ENCODE results near the gene THAP7.

THAP7 gene

DNA sequence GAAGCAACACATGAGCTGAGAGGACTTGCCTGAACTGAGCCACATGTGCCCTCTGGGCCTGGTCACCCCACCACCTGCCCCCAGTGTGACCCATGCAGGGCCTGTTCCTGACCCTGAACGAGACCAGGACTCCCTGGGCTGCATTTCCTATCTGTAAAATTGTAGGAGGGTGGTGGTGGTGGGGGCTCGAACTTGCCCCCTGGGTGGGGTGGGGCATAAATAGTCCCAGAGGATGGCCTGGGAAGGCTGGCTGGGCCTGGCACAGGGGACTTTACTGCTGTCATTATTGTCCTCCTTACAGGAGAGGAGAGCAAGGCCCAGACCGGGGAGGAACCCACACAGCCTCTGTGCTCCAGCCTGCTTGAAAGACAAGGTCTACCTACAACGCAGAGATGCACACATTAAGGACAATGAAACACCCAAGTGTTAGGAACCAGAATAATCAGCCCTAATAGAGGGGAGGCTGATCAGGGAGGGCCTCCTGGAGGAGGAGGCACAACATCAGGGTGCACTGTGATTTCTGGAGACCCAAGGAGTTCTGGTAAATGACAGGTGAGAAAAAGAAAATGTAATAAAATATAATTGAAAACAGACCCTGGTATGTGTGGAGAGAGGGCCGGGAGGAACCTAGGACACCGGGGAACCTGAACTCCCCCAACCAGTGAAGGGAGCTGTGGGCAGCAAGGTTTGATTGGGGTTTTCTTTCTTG, 37.7 kb downstream of the THAP7 start:
- no peak for DNase-seq

DNA sequence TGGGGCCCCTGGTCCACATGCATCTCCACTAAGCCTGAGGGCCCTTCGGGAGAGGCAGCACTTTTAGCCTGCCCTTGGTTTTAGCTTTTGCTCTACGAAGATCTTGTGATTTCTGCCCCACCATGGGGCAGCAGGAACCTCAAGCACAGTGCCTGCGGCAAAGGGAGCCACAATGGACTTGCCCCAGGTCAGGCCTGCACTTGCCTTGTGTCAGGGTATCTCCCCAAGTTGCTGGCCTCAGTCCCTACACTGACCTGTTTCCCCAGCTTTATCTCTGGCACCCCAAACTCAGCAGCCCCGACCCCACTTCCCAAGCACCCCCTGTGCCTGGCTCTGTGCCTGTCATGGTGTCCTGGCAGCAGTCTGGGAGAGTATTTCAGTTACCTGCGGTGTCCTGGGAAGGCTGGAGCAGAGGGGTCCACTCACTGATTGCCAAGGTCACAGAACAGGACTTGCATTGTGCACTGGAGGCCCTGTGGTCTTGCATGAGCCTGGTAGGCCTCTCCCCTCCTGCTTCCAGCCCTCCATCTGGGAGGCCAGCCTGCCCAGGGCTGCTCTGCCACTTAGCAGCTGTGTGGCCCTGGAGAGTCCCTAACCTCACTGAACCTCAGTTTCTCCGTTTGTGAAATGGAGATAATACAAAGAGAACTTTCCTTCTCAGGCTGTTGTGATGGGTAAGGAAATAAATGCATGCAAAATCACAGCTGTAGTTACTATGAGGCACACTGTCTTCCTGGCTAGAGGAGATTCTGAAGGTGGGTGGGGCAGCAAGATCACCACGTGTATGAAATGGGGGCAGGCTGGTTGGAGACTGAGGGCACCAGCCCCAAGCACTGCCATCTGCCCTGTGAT, 38.5 kb downstream of the THAP7 start:
- no peak for DNase-seq

DNA sequence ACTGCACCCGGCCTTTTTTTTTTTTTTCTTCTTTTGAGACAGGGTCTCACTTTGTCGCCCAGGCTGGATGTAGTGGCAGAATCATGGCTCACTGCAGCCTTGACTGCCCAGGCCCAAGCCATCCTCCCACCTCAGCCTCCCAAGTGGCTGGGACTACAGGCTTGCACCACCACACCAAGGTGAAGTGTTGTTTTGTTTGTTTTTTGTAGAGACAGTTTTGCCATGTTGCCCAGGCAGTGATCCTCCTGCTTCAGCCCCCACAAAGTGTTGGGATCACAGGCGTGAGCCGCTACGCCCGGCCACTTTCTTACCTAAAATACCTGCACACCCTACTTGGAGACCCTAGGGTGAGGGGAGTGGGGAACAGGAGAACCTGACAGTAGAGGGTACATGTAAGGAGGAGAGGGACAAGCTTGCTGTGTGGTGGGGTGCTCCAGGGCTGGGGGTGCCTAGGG, 39.4 kb downstream of the THAP7 start:
- no peak for DNase-seq

DNA sequence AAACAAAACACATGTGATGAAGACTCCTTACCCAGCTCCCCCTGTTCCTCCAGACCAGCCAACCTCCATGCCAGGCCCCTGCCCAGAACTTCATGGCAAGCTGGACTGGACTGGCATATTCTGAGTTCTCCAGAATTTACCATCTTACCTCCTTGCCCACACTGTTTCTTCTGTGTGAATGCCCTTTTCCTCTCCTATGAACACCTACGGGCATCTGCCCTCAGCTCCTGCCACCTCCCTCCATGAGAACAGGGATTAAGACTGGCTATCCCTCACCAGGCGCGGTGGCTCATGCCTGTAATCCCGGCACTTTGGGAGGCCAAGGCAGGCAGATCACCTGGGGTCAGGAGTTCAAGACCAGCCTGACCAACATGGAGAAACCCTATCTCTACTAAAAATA, 41.3 kb downstream of the THAP7 start:
- DNase-seq: no peak

DNA sequence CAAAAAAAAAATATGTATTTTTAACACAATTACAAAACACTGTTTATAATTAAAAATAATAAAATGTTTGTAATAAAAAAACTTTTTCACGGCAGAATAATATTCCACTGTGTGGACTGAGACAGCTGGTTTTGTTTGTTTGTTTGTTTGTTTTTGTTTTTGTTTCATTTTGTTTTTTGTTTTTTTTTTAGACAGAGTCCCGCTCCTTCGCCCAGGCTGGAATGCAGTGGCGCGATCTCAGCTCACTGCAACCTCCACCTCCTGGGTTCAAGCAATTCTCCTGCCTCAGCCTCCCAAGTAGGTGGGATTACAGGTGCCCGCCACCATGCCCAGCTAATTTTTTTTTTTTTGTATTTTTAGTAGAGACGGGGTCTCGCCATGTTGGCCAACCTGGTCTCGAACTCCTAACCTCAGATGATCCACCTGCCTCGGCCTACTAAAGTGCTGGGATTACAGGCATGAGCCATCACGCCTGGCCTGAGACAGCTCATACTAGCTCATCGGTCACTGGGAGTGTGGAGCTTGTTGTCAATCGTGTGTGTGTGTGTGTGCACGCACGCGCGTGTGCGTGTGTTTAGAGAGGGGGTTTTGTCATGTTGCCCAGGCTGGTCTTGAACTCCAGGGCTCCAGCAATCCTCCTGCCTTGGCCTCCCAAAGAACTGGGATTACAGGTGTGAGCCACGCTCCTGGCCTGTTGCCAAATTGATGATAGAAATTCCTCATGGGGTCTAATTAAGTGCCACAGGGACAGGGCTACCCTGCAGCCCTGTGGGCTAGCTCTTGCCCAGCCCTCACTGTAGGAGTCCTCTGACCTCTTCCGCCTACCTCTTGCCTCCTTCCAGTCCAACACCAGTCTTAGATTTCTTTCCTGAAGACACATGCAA, 42.1 kb downstream of the THAP7 start:
- no peak for DNase-seq

DNA sequence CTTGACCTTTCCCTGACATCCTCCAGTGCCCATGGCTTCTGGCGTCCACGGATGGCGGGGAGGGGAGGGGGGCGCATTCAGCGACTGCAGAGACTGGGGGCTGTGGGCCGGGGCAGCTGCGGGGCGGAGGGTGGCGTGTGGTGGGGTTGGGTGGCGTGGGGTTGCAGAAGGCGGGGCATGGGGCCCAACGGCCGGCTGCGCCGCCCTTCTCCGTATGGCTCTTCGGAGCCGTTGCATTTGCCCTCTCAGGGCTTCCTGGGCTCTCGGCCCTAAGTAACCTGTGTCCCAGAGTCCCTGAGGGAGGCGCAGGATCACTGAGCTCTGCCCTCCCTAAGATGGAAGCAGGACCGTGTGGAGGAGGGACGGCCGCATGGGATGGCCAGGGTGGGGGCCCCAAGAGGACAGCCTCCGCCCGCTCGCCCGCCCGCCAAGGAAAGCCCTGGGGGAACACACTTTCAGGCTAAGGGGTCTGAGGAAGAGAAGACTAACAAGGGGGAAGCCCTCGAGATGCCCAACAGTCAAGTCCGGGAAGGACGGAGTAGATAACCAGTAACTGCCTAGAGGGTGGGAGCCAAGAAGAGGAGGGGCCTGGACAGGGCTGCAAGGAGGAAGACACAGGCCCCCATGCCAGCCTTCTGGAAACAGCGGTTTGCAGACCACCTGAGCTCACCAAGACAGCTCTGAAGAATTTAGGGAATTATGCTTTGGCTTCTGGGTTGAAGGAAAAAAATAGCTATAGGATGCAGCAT, 44.1 kb downstream of the THAP7 start:
- no peak for DNase-seq

DNA sequence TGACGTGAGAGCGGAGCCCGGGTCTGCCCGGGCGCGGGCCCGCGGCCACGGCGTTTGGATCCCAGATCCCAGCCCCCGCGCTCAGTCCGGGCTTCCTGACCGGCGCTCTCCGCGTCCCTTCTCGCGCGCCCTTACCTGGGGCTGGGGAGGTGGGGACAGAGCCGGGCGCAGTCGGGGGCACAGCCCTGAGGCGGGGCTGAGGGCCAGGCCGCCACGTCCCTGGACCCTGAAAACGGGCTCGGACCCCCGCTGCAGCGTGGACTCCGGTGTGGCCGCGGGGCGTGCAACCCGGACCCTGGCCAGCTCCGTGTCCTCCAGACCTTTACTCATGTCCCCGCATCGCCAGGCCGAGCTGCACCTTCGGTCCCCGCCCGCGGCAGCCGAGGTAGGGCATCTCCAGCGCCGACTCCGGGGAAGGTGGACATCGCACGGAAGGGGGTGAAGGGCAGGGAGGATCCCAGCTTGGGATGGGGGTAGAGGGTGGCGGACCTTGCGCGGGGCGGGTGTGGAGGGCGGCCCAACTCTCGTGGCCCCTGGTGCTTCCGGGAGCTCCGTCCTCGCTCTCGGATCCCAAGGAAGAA, 44.7 kb downstream of the THAP7 start:
- no peak for DNase-seq

DNA sequence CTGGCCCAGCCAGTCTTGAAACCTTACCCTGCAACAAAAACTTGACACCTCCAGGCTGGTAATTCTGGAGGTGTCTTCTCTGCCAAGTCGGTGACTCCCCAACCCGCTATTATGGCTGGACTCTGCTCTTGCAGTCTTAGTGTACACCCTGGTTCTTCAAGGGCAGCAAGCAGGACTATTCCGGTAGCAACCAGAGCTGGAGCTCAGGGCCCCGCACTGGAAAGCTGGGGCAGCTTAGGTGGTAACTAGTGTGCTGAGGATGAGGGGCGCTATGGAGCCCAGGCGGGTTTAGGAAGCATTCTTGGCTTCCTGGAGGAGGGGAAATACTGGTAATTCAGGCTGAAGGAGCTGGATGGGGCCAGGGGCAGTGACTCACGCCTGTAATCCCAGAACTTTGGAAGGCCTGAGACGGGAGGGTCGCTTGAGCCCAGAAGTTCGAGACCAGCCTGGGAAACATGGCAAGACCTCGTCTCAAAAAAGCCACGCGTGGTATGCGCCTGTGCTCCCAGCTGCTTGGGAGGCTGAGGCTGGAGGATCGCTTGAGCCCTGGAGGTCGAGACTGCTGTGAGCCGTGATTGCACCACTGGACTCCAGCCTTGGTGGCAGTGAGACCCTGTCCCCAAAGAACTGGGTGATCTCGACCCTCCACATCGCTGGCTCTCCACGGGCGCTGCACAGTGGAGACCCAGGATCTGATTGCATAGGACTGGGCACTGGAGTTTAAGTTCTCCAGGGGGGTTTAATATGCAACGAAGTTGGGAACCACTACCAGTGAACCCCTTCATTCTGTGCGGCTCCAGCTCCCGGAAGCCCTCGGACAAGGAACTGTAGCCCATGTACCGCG, 45.4 kb downstream of the THAP7 start:
- DNase-seq: peak; percentile 32

DNA sequence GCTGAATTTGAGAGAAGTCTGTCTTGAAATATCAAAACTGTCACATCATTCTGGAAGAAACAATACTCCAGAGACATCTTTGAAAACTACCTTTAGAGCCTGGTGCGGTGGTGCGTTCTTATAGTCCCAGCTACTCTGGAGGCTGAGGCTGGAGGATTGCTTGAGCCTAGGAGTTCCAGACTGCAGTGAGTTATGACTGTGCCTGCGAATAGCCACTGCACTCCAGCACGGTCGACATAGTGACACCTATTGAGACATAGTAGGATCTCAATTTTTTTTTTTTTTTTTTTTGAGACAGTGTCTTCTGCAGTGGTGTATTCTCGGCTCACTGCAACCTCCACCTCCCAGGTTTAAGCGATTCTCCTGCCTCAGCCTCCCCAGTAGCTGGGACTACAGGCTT, 46.4 kb downstream of the THAP7 start:
- no peak for DNase-seq

DNA sequence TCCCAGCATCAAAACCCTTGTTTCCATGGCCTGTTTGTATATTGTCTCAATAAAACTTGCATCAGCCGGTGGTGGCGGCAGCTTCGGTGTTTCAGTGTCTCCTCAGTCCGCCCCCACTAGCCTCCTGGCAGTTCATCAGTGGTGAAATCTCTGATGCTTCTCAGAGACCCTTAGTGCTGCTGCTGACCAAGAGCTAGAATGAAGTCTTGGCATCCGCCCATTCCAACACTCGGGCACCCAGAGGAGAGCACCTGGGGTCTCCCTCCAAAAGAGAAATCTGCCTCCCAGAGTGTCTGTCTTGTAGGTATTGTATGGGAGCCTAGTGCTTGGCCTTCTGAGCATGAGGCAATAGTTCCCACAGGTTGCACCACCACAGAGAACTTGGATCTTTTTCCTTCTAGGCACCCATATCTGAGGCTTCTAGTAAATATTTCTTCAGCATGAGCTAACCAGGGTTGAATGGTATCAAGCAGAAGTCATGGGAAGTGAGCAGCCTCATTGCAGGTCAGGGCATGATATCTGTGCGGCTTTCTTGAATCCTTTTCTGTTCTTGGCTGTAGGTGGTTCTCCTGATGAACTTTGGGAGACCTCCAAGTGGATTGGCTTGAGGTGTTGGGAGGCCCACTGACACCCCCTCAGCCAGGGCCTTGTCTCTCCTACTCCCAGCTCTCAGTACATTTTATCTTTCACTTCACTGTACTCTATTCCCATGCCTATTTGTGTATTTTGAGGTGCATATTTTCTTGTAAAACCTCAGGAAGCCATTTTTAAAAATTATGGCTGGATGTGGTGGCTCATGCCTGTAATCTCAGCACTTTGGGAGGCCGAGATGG, 48.0 kb downstream of the THAP7 start:
- no peak for DNase-seq

DNA sequence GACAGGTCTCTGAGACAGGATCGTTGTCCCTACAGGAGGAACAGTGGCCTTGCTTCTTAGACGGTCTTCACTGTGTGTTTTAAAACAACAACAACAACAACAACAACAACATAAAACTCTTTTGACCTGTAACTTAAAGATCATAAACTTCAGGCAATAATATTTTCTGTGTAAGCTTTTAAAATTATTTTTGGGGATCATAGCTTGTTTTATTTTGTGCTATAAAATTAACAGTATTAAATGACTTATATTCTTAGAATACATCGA, 48.6 kb downstream of the THAP7 start:
- DNase-seq: no peak

DNA sequence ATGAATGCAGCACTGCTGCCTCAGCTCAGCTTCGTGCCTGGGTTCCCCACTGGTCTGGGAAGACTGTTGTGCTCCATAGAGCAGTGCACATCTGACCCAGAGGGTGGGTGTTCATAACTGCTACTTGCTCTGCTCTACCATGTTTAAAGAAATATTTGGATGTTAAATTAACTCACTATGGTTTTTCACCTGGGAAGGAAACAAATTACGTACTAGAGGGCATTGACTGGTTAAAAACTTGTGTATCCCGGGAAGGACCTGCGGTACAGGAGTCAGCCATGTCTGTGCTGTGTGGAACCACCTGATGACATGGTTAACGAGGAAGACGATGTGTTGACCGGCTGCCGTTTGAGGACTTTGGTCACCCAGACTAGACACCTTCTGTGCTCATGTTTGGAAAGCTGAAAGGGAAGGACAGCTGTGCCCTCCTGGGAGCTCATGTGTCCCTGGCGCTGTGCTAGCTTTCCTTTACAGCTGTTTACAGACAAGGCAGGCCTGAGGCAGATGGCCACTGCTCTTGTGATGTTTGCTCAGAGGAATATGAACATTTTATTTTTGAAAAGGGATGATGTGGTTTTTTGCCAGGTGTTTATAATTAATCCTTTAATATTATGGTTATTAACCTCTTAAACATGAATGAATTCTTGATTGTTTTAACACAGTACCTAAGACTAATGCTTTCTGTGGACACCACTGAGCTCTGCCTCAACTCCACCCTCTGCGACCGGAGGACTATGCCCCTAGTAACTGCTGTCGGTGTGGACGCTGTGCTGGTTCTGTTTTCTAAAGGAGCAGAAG, 49.2 kb downstream of the THAP7 start:
- no peak for DNase-seq

DNA sequence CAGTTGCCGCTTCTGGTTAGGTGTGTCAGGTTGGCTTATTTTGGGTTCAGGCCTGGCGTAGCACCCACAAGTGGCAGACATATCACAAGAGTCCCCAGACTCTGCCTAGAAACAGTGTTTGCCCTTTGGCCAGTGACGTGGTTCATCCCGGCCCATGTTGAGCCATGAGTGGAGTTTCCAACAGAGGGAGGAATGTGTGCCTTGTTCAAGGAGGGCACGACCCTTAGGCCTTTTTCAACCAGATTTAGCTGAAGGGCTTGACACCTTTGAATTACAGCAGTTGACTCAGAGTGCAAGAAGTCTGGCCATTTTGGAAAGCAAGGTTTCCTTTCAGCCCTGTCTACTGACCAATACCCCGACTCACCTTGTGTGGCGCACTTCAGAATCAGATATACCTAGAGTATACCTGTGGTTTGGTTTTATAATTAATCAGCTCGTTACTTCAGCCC, 50.0 kb downstream of the THAP7 start:
- DNase-seq: no peak

DNA sequence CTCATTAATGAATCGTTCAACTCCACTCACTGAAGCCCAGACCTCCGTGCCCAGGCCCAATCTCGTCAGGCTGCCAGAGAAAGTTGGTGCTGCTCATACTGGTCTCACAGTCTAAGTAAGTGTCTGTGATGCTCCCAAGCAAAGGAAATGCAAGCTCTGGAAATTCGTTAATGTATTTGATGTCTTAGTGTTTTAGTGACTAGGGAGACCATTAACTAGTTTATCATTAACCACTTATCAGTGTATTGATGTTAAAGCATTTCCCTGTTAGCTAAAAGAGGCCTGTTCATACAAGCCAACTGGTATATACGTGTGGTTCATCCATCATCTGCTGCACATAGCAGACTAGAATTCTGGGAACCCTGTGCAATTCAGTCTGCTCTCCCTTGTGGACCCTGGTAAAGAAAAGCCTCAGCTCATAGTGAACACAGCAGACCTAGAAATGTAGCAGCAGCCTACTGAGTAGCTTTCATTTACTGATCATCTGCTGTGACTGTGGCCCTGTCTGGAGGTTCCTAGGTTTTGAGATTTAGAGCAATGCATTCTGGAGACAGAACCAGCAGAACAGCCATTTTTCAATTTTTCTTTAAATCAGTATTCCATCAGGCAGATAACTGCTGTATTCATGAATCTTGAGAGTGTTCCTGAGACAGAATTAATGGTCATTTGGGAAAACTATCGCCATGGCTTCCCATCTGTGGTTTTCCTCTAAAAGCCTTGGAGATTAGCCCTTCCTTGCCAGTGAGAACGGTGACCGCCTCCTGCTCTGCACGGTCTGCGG, 50.6 kb downstream of the THAP7 start:
- no peak for DNase-seq

DNA sequence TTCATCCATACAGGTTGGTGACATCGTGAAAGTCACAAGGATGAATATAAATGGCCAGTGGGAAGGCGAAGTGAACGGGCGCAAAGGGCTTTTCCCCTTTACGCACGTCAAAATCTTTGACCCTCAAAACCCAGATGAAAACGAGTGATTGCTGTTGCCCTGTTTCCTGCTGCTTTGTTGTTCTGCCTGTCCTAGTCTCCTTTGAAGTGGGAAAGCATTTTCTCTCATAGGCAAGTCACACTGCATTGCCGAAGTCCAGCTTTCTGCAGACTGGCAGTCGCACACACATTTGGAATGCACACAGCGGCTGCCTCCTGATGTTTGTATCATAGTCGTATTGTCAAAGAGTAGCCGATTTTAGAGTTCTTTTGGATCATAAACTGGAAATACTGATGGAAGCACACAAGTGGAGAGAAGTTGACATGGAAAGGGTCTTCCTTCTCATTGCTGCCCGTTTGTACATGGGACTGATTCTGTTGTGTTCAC, 52.2 kb downstream of the THAP7 start:
- DNase-seq: no peak

Measured in fibroblast of skin of back (primary cell).